HG02973 (cell line): ENCODE measurements around the gene POU5F2.

Source experiments
- ATAC-seq: cut with Tn5 transposase; IDR thresholded peaks from one replicate; pipeline ENCODE4 v1.9.1; 2021; ENCODE audit warnings: moderate library complexity; ENCODE audit not compliant: unreplicated experiment

Gene POU5F2

GRCh38 chr5:93741136-93741811, at the start of gene POU5F2:
POU5F2 (minus strand) TSS chr5:93741600; CDS start chr5:93741563, 37 bp downstream.
- no peak for ATAC-seq

DNA sequence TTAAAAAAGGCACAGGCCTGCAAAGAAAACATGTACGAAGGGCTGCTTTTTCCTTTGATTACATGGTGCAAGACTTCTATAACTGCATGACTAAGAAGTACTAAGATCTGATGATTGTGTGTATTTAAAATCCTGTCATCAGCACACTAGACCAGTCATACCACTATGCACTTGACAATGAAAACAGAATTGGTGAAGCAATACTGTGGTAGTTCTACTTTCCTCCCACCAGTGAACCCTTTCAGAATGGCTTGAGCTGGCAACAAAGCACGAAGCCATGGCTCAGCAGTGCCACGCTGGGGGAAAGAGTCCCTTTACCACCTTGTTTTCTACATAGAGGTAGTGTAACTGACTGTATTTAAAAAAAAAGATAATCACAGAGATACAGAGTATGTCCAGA, 49.0 kb upstream of the POU5F2 start:
- no peak for ATAC-seq

DNA sequence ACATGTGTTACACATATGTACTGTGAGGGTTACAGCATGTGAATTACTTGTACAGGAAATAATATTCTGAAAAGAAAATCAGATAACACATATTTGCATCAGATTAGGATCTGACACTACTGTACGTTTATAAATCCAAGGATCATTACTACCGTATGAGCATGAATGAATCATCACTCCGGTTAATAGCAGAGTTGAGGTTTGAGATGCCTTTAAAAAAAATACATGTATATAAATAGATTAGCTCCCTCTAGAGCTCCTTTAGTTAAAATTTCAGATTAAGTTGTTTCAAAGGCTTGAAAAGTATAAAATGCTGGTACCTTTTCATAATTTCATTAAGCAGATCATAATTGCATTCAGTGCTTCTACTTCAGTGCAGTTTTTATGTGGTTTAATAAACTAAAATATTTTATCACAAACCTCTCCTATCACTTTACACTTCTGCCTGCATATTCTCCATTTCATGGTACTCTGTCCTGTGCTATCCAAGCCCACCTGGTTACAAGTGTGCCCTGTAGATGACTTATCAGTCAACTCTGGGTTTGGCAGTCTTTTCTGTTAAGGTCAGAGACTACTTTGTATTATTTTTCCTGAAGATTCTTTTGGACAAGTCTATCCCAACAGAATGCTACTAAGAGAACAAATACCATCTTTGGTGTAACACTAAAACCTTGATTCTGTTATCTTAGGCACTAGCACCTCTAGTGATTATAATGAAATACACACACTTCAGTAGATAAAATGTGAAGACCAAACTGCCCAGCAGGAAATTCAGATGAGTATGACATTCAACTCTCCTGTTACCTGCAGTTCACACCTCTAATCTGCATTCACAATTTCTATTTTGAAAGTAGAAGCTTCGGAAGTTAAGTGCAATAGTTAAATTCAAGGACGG, 48.0 kb upstream of the POU5F2 start:
- ATAC-seq: no peak

- no peak for ATAC-seq
These were observed 46.2 kb upstream of the POU5F2 start for GRCh38 chr5:93787598-93787997.

GRCh38 chr5:93785475-93785874, 44.1 kb upstream of the POU5F2 start:
- no peak for ATAC-seq

- no peak for ATAC-seq
These were observed 41.6 kb upstream of the POU5F2 start for GRCh38 chr5:93782978-93783377.

GRCh38 chr5:93777620-93778019, 36.2 kb upstream of the POU5F2 start:
- no peak for ATAC-seq

DNA sequence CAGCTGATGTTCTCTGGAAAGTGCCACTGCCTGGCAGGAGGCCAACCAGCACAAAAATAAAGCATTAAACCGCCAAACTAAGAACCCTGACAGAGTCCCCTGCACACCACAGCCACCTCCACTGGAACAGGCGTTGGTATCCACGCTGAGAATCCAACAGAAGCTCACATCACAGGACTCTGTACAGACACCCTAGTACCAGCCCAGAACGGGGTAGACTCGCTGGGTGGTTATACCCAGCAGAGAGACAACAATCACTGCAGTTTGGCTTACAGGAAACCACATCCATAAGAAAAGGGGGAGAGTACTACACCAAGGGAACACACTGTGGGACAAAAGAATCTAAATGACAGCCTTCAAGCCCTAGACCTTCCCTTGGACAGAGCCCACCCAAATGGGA, 15.0 kb upstream of the POU5F2 start:
- ATAC-seq: no peak

- no peak for ATAC-seq
These were observed 14.3 kb upstream of the POU5F2 start for GRCh38 chr5:93755716-93756115.

- no peak for ATAC-seq
These were observed 7.5 kb upstream of the POU5F2 start for GRCh38 chr5:93748875-93749397.

GRCh38 chr5:93746406-93747056, 5.1 kb upstream of the POU5F2 start:
- no peak for ATAC-seq

- no peak for ATAC-seq
These were observed 5.1 kb downstream of the POU5F2 start for GRCh38 chr5:93736284-93736683.

DNA sequence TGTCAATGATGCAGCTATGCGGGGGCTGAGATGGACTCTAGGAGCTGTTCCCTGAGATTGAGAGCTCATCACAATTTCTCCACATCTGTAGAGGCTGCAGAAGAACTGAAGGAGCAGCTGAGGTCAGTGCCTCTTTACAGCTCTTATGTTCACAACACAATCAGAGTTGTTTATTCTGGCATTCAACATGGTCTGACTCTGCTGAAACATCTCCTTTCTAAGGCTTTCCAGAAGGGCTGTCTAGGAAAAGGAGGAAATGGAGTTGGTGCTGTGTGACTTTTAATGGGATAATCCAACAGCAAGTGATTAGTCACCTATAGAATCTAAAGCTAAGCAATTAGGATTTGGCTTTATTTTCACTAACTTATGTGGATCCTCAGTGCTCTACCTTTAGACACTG, 6.0 kb downstream of the POU5F2 start:
- ATAC-seq: no peak

GRCh38 chr5:93731987-93732386, 9.4 kb downstream of the POU5F2 start:
- no peak for ATAC-seq

GRCh38 chr5:93726595-93726994, 14.8 kb downstream of the POU5F2 start:
- ATAC-seq: no peak

DNA sequence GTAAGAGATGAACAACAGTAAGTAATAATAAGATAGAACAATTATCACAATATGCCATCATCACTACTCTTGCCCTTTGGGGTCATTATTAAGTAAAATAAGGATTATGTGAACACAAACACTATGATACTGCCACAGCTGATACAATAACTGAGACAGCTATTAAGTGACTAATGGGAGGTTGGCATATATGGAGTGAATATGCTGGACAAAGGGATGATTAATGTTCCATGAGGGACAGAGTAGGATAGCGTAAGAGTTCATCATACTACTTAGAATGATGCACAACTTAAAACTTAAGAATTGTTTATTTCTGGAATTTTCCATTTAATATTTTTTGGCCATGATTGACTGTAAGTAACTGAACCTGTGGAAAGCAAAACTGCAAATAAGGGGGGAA, 16.6 kb downstream of the POU5F2 start:
- ATAC-seq: no peak

DNA sequence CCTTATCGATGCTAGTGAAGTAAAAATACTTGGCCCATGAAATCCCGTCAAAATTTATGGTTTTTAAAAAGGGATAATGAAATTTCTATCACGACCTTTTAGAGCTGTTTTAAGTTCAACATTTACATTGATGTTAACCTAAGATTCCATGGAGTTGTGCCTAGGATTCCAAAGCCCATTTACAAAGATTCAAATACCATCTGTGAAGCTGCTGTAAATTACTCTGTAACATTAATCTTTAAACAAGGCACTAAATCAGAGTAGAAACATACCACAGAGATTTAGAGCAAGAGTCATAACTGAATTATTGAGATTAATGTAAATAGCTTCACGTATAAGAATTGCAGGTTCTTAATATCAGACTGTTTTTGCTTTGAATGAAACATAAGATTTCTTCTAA, 17.7 kb downstream of the POU5F2 start:
- ATAC-seq: no peak

GRCh38 chr5:93723005-93723404, 18.4 kb downstream of the POU5F2 start:
- no peak for ATAC-seq

DNA sequence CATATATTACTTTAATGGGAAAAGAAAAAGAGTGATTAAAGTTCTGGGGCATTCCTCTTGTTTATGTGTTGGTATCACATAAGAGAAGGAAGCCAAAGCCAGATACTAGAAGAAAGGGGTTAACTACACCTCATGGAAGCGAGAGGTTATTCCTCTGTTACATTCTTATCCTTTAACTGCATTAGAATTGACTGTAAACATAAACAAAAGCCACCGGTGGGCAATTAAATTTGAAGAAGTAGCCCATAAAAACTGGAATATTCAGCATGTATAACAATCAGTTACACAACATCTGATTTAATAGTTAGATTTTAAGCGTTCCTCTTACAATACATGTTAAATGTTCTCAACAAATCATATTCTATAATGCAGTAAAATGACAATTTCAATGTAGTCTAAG, 18.8 kb downstream of the POU5F2 start:
- ATAC-seq: no peak

DNA sequence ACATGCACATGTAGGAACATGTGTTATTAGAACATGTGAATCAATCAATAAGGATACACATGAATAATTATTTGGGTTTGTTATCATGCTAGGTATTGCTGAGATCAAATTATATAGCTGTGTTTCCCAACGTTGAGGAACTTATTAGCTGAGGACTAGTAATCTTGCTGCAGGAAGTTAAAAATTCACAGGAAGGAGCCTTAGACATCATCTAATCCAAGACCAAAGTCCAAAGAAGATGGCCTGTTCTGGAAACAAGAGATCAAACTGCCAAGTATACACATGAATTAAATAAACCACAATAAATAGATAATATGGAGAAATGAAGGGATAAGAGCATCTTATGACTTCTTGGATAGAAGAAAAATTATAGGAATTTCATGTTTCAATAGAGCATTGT, 19.9 kb downstream of the POU5F2 start:
- ATAC-seq: no peak

DNA sequence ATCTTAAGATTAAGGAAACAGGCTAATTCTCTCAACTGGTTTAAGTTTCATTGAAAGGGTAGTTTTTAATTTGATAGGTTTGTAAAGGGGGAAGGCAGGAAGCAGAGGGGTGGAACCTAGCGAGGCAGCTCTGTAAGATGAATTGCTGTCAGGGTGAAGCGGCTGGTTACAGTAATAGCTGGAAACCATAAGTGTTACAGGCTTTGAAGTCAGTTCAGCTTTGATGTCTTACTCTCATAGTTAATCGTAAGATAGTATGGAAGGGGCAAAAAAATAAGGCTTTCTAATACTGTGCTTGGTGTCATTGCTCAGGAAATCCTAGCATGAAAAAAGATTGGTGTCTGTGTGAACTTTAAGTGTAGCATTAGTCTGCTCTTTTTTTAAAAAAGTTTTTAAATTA, 20.3 kb downstream of the POU5F2 start:
- ATAC-seq: no peak

- ATAC-seq: no peak
These were observed 24.2 kb downstream of the POU5F2 start for GRCh38 chr5:93717162-93717561.
